Astrocyte (in vitro differentiated cells and primary cell): ENCODE results near the gene ADGRA1. TPM values are rescaled to one million over a fixed set of nuclear protein-coding genes. Genes with fewer than 3 reads are reported as not detected.
"Not testable (repeated sequence)": the region's sequence is repeated elsewhere in the genome, so short reads cannot be mapped to it uniquely, and the experiment has no call there.

ENCODE experiments used
- DNase-seq: peaks from one replicate; pipeline ENCODE4 v3.0.0-alpha.2; 2010; ENCODE audit warnings: low read depth
- FAIRE-seq: peaks from 2 replicates; lab custom pipeline; 2011; peaks lifted over from hg19 to GRCh38; lab: Jason Lieb, UNC
- H2AFZ ChIP-seq: 2 replicates; pipeline ENCODE4 v1.6.0; 2012; ENCODE audit warnings: low read depth, low read length, inconsistent platforms
- H3K27ac ChIP-seq: 2 replicates; pipeline ENCODE4 v1.5.1; 2011; ENCODE audit warnings: low read depth, low read length, inconsistent platforms
- H3K27me3 ChIP-seq: 2 replicates; pipeline ENCODE4 v1.6.0; 2011; ENCODE audit warnings: low read length, inconsistent platforms; ENCODE audit not compliant: insufficient read depth
- H3K36me3 ChIP-seq: 2 replicates; pipeline ENCODE4 v1.5.1; 2011; ENCODE audit warnings: low read length, inconsistent platforms; ENCODE audit not compliant: insufficient read depth
- H3K4me1 ChIP-seq: 2 replicates; pipeline ENCODE4 v1.5.1; 2011; ENCODE audit warnings: low read length, inconsistent platforms; ENCODE audit not compliant: insufficient read depth
- H3K4me2 ChIP-seq: 2 replicates; pipeline ENCODE4 v1.6.0; 2012; ENCODE audit warnings: low read length, inconsistent platforms
- H3K4me3 ChIP-seq: 2 replicates; pipeline ENCODE4 v1.5.1; 2011; ENCODE audit warnings: low read depth, mild to moderate bottlenecking, low read length, inconsistent platforms; ENCODE audit not compliant: insufficient read depth
- H3K79me2 ChIP-seq: 2 replicates; pipeline ENCODE4 v1.6.0; 2012; ENCODE audit warnings: mild to moderate bottlenecking, low read length, inconsistent platforms; ENCODE audit not compliant: insufficient read depth
- H3K9ac ChIP-seq: 2 replicates; pipeline ENCODE4 v1.6.0; 2012; ENCODE audit warnings: mild to moderate bottlenecking, low read length, inconsistent platforms
- H3K9me3 ChIP-seq: 2 replicates; pipeline ENCODE4 v1.5.1; 2012; ENCODE audit warnings: low read depth, mild to moderate bottlenecking, low read length, inconsistent platforms; ENCODE audit not compliant: insufficient read depth
- H4K20me1 ChIP-seq: 2 replicates; pipeline ENCODE4 v1.6.0; 2012; ENCODE audit warnings: low read length, inconsistent platforms; ENCODE audit not compliant: insufficient read depth
- H3K27ac Mint-ChIP-seq: one replicate; pipeline ENCODE4 v1.8.0; 2021; ENCODE audit warnings: mild to moderate bottlenecking, mixed read lengths; ENCODE audit not compliant: unreplicated experiment
- H3K27me3 Mint-ChIP-seq: one replicate; pipeline ENCODE4 v1.8.0; 2021; ENCODE audit warnings: low read depth, mixed read lengths; ENCODE audit not compliant: unreplicated experiment
- H3K36me3 Mint-ChIP-seq: one replicate; pipeline ENCODE4 v1.8.0; 2021; ENCODE audit warnings: low read depth, mixed read lengths; ENCODE audit not compliant: unreplicated experiment
- H3K4me1 Mint-ChIP-seq: one replicate; pipeline ENCODE4 v1.8.0; 2021; ENCODE audit warnings: low read depth, mixed read lengths; ENCODE audit not compliant: unreplicated experiment
- H3K4me3 Mint-ChIP-seq: one replicate; pipeline ENCODE4 v1.8.0; 2021; ENCODE audit warnings: mild to moderate bottlenecking, moderate library complexity, mixed read lengths; ENCODE audit not compliant: unreplicated experiment
- H3K9me3 Mint-ChIP-seq: one replicate; pipeline ENCODE4 v1.8.0; 2021; ENCODE audit warnings: mild to moderate bottlenecking, mixed read lengths; ENCODE audit not compliant: unreplicated experiment
- CTCF ChIP-seq: IDR thresholded peaks from 2 replicates; pipeline ENCODE4 v1.5.1; 2011; ENCODE audit warnings: low read depth, mild to moderate bottlenecking, inconsistent platforms, low read length, moderate library complexity; ENCODE audit not compliant: insufficient read depth
- EZH2 ChIP-seq: IDR thresholded peaks from 2 replicates; pipeline ENCODE4 v1.6.1; 2012; ENCODE audit warnings: mild to moderate bottlenecking, low read length, inconsistent platforms; ENCODE audit not compliant: insufficient read depth
- total RNA-seq: library from RNA; stranded (reverse); gene quantifications from 2 replicates; pipeline ENCODE4 v1.2.1, GENCODE V29; 2021

ADGRA1 gene
- total RNA-seq, 1 donor from 2014 or later: not detected

GRCh38 chr10:133144771-133145170 lies 57.0 kb downstream of the ADGRA1 start:
- Mint-ChIP-seq H3K36me3 (no peaks in the 10 kb centered on the region), H3K9me3 (peaks cover 15% of the 10 kb centered on the region), H3K4me3 (no peak overlapping the region), H3K27me3 (peaks cover 3% of the 10 kb centered on the region), H3K4me1 (peaks cover 15% of the 10 kb centered on the region), H3K27ac (no peak overlapping the region)
- H3K27ac ChIP-seq: no peak overlapping the region
- no peak for DNase-seq
- H3K4me3 ChIP-seq: no peak overlapping the region
- H3K4me2 ChIP-seq: no peak overlapping the region
- no peaks in the 10 kb centered on the region for H3K27me3 ChIP-seq
- TF ChIP-seq EZH2 (no peak), CTCF (no peak)
- no peaks in the 10 kb centered on the region for H3K4me1 ChIP-seq
- H3K79me2 ChIP-seq: no peaks in the 10 kb centered on the region
- no peaks in the 10 kb centered on the region for H3K36me3 ChIP-seq
- no peak overlapping the region for H2AFZ ChIP-seq
- H3K9ac ChIP-seq: no peak overlapping the region
- no peaks in the 10 kb centered on the region for H3K9me3 ChIP-seq
- FAIRE-seq: no peak
- no peaks in the 10 kb centered on the region for H4K20me1 ChIP-seq

- H3K9ac ChIP-seq: no peak overlapping the region
- Mint-ChIP-seq H3K9me3 (peaks cover 16% of the 10 kb centered on the region), H3K36me3 (no peaks in the 10 kb centered on the region), H3K27ac (no peak overlapping the region), H3K4me1 (peaks cover 13% of the 10 kb centered on the region), H3K4me3 (no peak overlapping the region), H3K27me3 (peaks cover 11% of the 10 kb centered on the region)
- no peaks in the 10 kb centered on the region for H3K9me3 ChIP-seq
- no peaks in the 10 kb centered on the region for H4K20me1 ChIP-seq
- TF ChIP-seq EZH2 (no peak), CTCF (no peak)
- no peaks in the 10 kb centered on the region for H3K36me3 ChIP-seq
- H3K4me3 ChIP-seq: no peak overlapping the region
- no peak for DNase-seq
- peaks cover 7% of the 10 kb centered on the region for H3K27me3 ChIP-seq
- no peak for FAIRE-seq
- H2AFZ ChIP-seq: no peak overlapping the region
- H3K27ac ChIP-seq: no peak overlapping the region
- H3K79me2 ChIP-seq: no peaks in the 10 kb centered on the region
- H3K4me2 ChIP-seq: no peak overlapping the region
- H3K4me1 ChIP-seq: no peaks in the 10 kb centered on the region
Observed at GRCh38 chr10:133150226-133150625, 62.5 kb downstream of the ADGRA1 start.

GRCh38 chr10:133150656-133151055 lies 62.9 kb downstream of the ADGRA1 start:
- Histone ChIP-seq H2AFZ (no peak overlapping the region), H3K9me3 (no peaks in the 10 kb centered on the region), H3K27me3 (peaks cover 7% of the 10 kb centered on the region), H3K9ac (no peak overlapping the region), H3K27ac (no peak overlapping the region), H3K79me2 (no peaks in the 10 kb centered on the region), H4K20me1 (no peaks in the 10 kb centered on the region), H3K4me2 (no peak overlapping the region), H3K4me3 (no peak overlapping the region), H3K36me3 (no peaks in the 10 kb centered on the region), H3K4me1 (no peaks in the 10 kb centered on the region)
- no peak for TF ChIP-seq EZH2
- TF ChIP-seq CTCF: no peak
- FAIRE-seq (no peak), DNase-seq (no peak)
- peaks cover 12% of the 10 kb centered on the region for H3K27me3 Mint-ChIP-seq
- H3K4me3 Mint-ChIP-seq: no peak overlapping the region
- no peak overlapping the region for H3K27ac Mint-ChIP-seq
- H3K4me1 Mint-ChIP-seq: peaks cover 13% of the 10 kb centered on the region
- no peaks in the 10 kb centered on the region for H3K36me3 Mint-ChIP-seq
- H3K9me3 Mint-ChIP-seq: peaks cover 16% of the 10 kb centered on the region

GRCh38 chr10:133151071-133151470 lies 63.3 kb downstream of the ADGRA1 start:
- H2AFZ ChIP-seq, FAIRE-seq, DNase-seq, H3K9ac ChIP-seq, H3K79me2 ChIP-seq, H3K27ac Mint-ChIP-seq, H3K4me3 ChIP-seq, H3K36me3 Mint-ChIP-seq, H3K4me1 ChIP-seq, H3K4me3 Mint-ChIP-seq, H3K36me3 ChIP-seq, H3K9me3 ChIP-seq, H3K4me2 ChIP-seq, H3K27ac ChIP-seq, H4K20me1 ChIP-seq, H3K27me3 ChIP-seq: not testable (repeated sequence)
- H3K27me3 Mint-ChIP-seq: peaks cover 12% of the 10 kb centered on the region
- H3K9me3 Mint-ChIP-seq: peaks cover 16% of the 10 kb centered on the region
- peaks cover 13% of the 10 kb centered on the region for H3K4me1 Mint-ChIP-seq
